OCI-LY1 (cell line): ENCODE results near the gene HEYL.

Experiments
- CTCF ChIP-seq: fragments of 200-600 bp; sonication (generic), shearing (Covaris generic); IDR thresholded peaks from 2 replicates; pipeline ENCODE4 v1.5.1; 2017; ENCODE audit warnings: mild to moderate bottlenecking, antibody characterized with exemption, low read length, moderate library complexity, mixed read lengths
- EZH2 ChIP-seq: fragments of 200-600 bp; sonication (generic), shearing (Covaris generic); IDR thresholded peaks from 2 replicates; pipeline ENCODE4 v1.8.0; 2017; ENCODE audit warnings: borderline replicate concordance, mixed run types, mild to moderate bottlenecking, antibody characterized with exemption, low read length, moderate library complexity, mixed read lengths

- TF ChIP-seq CTCF (no peak), EZH2 (no peak)
Observed at GRCh38 chr1:39590546-39590945, 48.9 kb downstream of the HEYL start.
